ENCODE measurements around the gene PGC.

Gene PGC

GRCh38 chr6:41733360-41733706 lies 13.9 kb downstream of the PGC start:
- Histone ChIP-seq H3K4me3 (ENCODE audit: low read depth, low read length) (peak overlapping the region; percentile 75), H3K9ac (ENCODE audit: low read length) (peak overlapping the region; percentile 10), H3K36me3 (ENCODE audit: control insufficient read depth, insufficient read depth, low read length) (no peaks in the 10 kb centered on the region), H3K4me1 (ENCODE audit: control insufficient read depth, insufficient read depth, low read length) (peaks cover 46% of the 10 kb centered on the region), H3K27me3 (ENCODE audit: control insufficient read depth, insufficient read depth, low read length) (peaks cover 6% of the 10 kb centered on the region), H3K27ac (ENCODE audit: low read depth, low read length) (no peak overlapping the region), H3K9me3 (ENCODE audit: control insufficient read depth, insufficient read depth, low read depth, low read length) (no peaks in the 10 kb centered on the region)

GRCh38 chr6:41732591-41733359 lies 14.4 kb downstream of the PGC start:
- Histone ChIP-seq H3K9ac (ENCODE audit: low read length) (peak overlapping the region; percentile 10), H3K4me3 (ENCODE audit: low read depth, low read length) (peak overlapping the region; percentile 75), H3K27ac (ENCODE audit: low read depth, low read length) (no peak overlapping the region), H3K27me3 (ENCODE audit: control insufficient read depth, insufficient read depth, low read length) (peaks cover 6% of the 10 kb centered on the region), H3K36me3 (ENCODE audit: control insufficient read depth, insufficient read depth, low read length) (no peaks in the 10 kb centered on the region), H3K9me3 (ENCODE audit: control insufficient read depth, insufficient read depth, low read depth, low read length) (no peaks in the 10 kb centered on the region), H3K4me1 (ENCODE audit: control insufficient read depth, insufficient read depth, low read length) (peaks cover 46% of the 10 kb centered on the region)

GRCh38 chr6:41732149-41732548 lies 15.0 kb downstream of the PGC start:
- Histone ChIP-seq H3K9ac (ENCODE audit: low read length) (no peak overlapping the region), H3K27me3 (ENCODE audit: control insufficient read depth, insufficient read depth, low read length) (peaks cover 6% of the 10 kb centered on the region), H3K36me3 (ENCODE audit: control insufficient read depth, insufficient read depth, low read length) (no peaks in the 10 kb centered on the region), H3K27ac (ENCODE audit: low read depth, low read length) (no peak overlapping the region), H3K4me3 (ENCODE audit: low read depth, low read length) (no peak overlapping the region), H3K9me3 (ENCODE audit: control insufficient read depth, insufficient read depth, low read depth, low read length) (no peaks in the 10 kb centered on the region), H3K4me1 (ENCODE audit: control insufficient read depth, insufficient read depth, low read length) (peaks cover 46% of the 10 kb centered on the region)

- H3K36me3 ChIP-seq (ENCODE audit: control insufficient read depth, insufficient read depth, low read length) = no peaks in the 10 kb centered on the region
- H3K27ac ChIP-seq (ENCODE audit: low read depth, low read length) = no peak overlapping the region
- H3K4me1 ChIP-seq (ENCODE audit: control insufficient read depth, insufficient read depth, low read length) = peaks cover 45% of the 10 kb centered on the region
- peaks cover 6% of the 10 kb centered on the region for H3K27me3 ChIP-seq (ENCODE audit: control insufficient read depth, insufficient read depth, low read length)
- H3K4me3 ChIP-seq (ENCODE audit: low read depth, low read length) = no peak overlapping the region
- H3K9ac ChIP-seq (ENCODE audit: low read length) = no peak overlapping the region
- H3K9me3 ChIP-seq (ENCODE audit: control insufficient read depth, insufficient read depth, low read depth, low read length) = no peaks in the 10 kb centered on the region
Observed at GRCh38 chr6:41731561-41732086, 15.6 kb downstream of the PGC start.

GRCh38 chr6:41730531-41731436 lies 16.4 kb downstream of the PGC start:
- Histone ChIP-seq H3K9me3 (ENCODE audit: control insufficient read depth, insufficient read depth, low read depth, low read length) (no peaks in the 10 kb centered on the region), H3K4me3 (ENCODE audit: low read depth, low read length) (no peak overlapping the region), H3K36me3 (ENCODE audit: control insufficient read depth, insufficient read depth, low read length) (no peaks in the 10 kb centered on the region), H3K27ac (ENCODE audit: low read depth, low read length) (no peak overlapping the region), H3K9ac (ENCODE audit: low read length) (no peak overlapping the region), H3K4me1 (ENCODE audit: control insufficient read depth, insufficient read depth, low read length) (peaks cover 37% of the 10 kb centered on the region), H3K27me3 (ENCODE audit: control insufficient read depth, insufficient read depth, low read length) (peaks cover 6% of the 10 kb centered on the region)

GRCh38 chr6:41729624-41730023 lies 17.6 kb downstream of the PGC start:
- Histone ChIP-seq H3K27ac (ENCODE audit: low read depth, low read length) (no peak overlapping the region), H3K9ac (ENCODE audit: low read length) (no peak overlapping the region), H3K4me3 (ENCODE audit: low read depth, low read length) (no peak overlapping the region), H3K36me3 (ENCODE audit: control insufficient read depth, insufficient read depth, low read length) (no peaks in the 10 kb centered on the region), H3K27me3 (ENCODE audit: control insufficient read depth, insufficient read depth, low read length) (peaks cover 6% of the 10 kb centered on the region), H3K4me1 (ENCODE audit: control insufficient read depth, insufficient read depth, low read length) (peaks cover 38% of the 10 kb centered on the region), H3K9me3 (ENCODE audit: control insufficient read depth, insufficient read depth, low read depth, low read length) (no peaks in the 10 kb centered on the region)

- Histone ChIP-seq H3K27ac (ENCODE audit: low read depth, low read length) (no peak overlapping the region), H3K27me3 (ENCODE audit: control insufficient read depth, insufficient read depth, low read length) (peaks cover 6% of the 10 kb centered on the region), H3K4me1 (ENCODE audit: control insufficient read depth, insufficient read depth, low read length) (peaks cover 44% of the 10 kb centered on the region), H3K9ac (ENCODE audit: low read length) (no peak overlapping the region), H3K4me3 (ENCODE audit: low read depth, low read length) (no peak overlapping the region), H3K36me3 (ENCODE audit: control insufficient read depth, insufficient read depth, low read length) (no peaks in the 10 kb centered on the region), H3K9me3 (ENCODE audit: control insufficient read depth, insufficient read depth, low read depth, low read length) (no peaks in the 10 kb centered on the region)
Observed at GRCh38 chr6:41728954-41729353, 18.2 kb downstream of the PGC start.

GRCh38 chr6:41728073-41728936 lies 18.9 kb downstream of the PGC start:
- Histone ChIP-seq H3K9ac (ENCODE audit: low read length) (no peak overlapping the region), H3K27ac (ENCODE audit: low read depth, low read length) (no peak overlapping the region), H3K4me1 (ENCODE audit: control insufficient read depth, insufficient read depth, low read length) (peaks cover 47% of the 10 kb centered on the region)

GRCh38 chr6:41727705-41728072 lies 19.5 kb downstream of the PGC start:
- Histone ChIP-seq H3K4me3 (ENCODE audit: low read depth, low read length) (no peak overlapping the region), H3K9me3 (ENCODE audit: control insufficient read depth, insufficient read depth, low read depth, low read length) (no peaks in the 10 kb centered on the region), H3K36me3 (ENCODE audit: control insufficient read depth, insufficient read depth, low read length) (no peaks in the 10 kb centered on the region), H3K4me1 (ENCODE audit: control insufficient read depth, insufficient read depth, low read length) (peaks cover 46% of the 10 kb centered on the region), H3K27ac (ENCODE audit: low read depth, low read length) (no peak overlapping the region), H3K27me3 (ENCODE audit: control insufficient read depth, insufficient read depth, low read length) (no peaks in the 10 kb centered on the region), H3K9ac (ENCODE audit: low read length) (no peak overlapping the region)

More at GRCh38 chr6:41728073-41728936, 18.9 kb downstream of the PGC start:
- H3K36me3 ChIP-seq (ENCODE audit: control insufficient read depth, insufficient read depth, low read length) = no peaks in the 10 kb centered on the region
- no peaks in the 10 kb centered on the region for H3K9me3 ChIP-seq (ENCODE audit: control insufficient read depth, insufficient read depth, low read depth, low read length)
- H3K27me3 ChIP-seq (ENCODE audit: control insufficient read depth, insufficient read depth, low read length) = peaks cover 3% of the 10 kb centered on the region
- H3K4me3 ChIP-seq (ENCODE audit: low read depth, low read length) = no peak overlapping the region

GRCh38 chr6:41726876-41727275 lies 20.3 kb downstream of the PGC start:
- H3K36me3 ChIP-seq (ENCODE audit: control insufficient read depth, insufficient read depth, low read length) = no peaks in the 10 kb centered on the region
- H3K4me3 ChIP-seq (ENCODE audit: low read depth, low read length) = no peak overlapping the region
- no peaks in the 10 kb centered on the region for H3K9me3 ChIP-seq (ENCODE audit: control insufficient read depth, insufficient read depth, low read depth, low read length)
- H3K27ac ChIP-seq (ENCODE audit: low read depth, low read length) = no peak overlapping the region
- no peak overlapping the region for H3K9ac ChIP-seq (ENCODE audit: low read length)
- no peaks in the 10 kb centered on the region for H3K27me3 ChIP-seq (ENCODE audit: control insufficient read depth, insufficient read depth, low read length)
- peaks cover 42% of the 10 kb centered on the region for H3K4me1 ChIP-seq (ENCODE audit: control insufficient read depth, insufficient read depth, low read length)
